ENCODE data around the gene KRTAP5-6. TPM values are rescaled to one million over a fixed set of nuclear protein-coding genes. Genes with fewer than 3 reads are reported as not detected.
A peak's percentile ranks its signal among the peaks of the same experiment; 100 is the strongest.

The KRTAP5-6 gene
- total RNA-seq, 2 donors from 2014 or later, result not detected

- DNase-seq, result peak in 1 of 4 donors; percentile 9
- H3K27me3 ChIP-seq, result no peaks in the 10 kb centered on the region
- no peak for ATAC-seq
- WGBS, 2 donors, result 89 to 92% methylated on average over 11 to 18 of the region's 21 CpGs
- no peak overlapping the region for H3K4me3 ChIP-seq
- H3K9me3 ChIP-seq, result no peaks in the 10 kb centered on the region
- no peak overlapping the region for H3K27ac ChIP-seq
- H3K4me1 ChIP-seq, result peaks cover 40% of the 10 kb centered on the region
- intact Hi-C loops (cut with DNase I), result no loop called here
- TF ChIP-seq CTCF (IDR thresholded peaks at IDR 0.05), result no peak
- TF ChIP-seq POLR2A (IDR thresholded peaks at IDR 0.05), result no peak
- no peaks in the 10 kb centered on the region for H3K36me3 ChIP-seq (replicated peaks in 1 of 2; ENCODE audit: insufficient read depth in 1 of 2, low read depth in 2 of 2)
Measured at GRCh38 chr11:1746956-1747752, 50.2 kb downstream of the KRTAP5-6 start.

Other genes with a start within 250 kb of the KRTAP5-6 start
- 10 to 100 TPM; 11.4 to 31.3 TPM for gene MOB2, start 210.4 kb upstream of the KRTAP5-6 start, total RNA-seq
- 10 to 100 TPM in 1 of 2 donors, 1 to 10 TPM in 1; 7.0 to 19.1 TPM for gene DUSP8, start 124.9 kb upstream of the KRTAP5-6 start, total RNA-seq
- not detected for gene KRTAP5-1, start 111.9 kb upstream of the KRTAP5-6 start, total RNA-seq
- gene KRTAP5-2, start 98.9 kb upstream of the KRTAP5-6 start, total RNA-seq, result not detected
- not detected for gene KRTAP5-3, start 88.7 kb upstream of the KRTAP5-6 start, total RNA-seq
- gene KRTAP5-4, start 75.1 kb upstream of the KRTAP5-6 start, total RNA-seq, result not detected
- gene KRTAP5-5, start 67.4 kb upstream of the KRTAP5-6 start, total RNA-seq, result not detected
- under 1 TPM in 1 of 2 donors, not detected in 1; 0.26 TPM for gene IFITM10, start 53.4 kb downstream of the KRTAP5-6 start, total RNA-seq
- gene CTSD, start 66.7 kb downstream of the KRTAP5-6 start, total RNA-seq, result 100 to 1,000 TPM; 214 to 255 TPM
- 10 to 100 TPM in 1 of 2 donors, 1 to 10 TPM in 1; 6.0 to 32.6 TPM for gene SYT8, start 137.8 kb downstream of the KRTAP5-6 start, total RNA-seq
- 1 to 10 TPM; 3.4 to 3.6 TPM for gene TNNI2, start 141.8 kb downstream of the KRTAP5-6 start, total RNA-seq
- gene LSP1, start 155.9 kb downstream of the KRTAP5-6 start, total RNA-seq, result 10 to 100 TPM in 1 of 2 donors, 1 to 10 TPM in 1; 9.9 to 11.5 TPM
- not detected for gene PRR33, start 194.7 kb downstream of the KRTAP5-6 start, total RNA-seq
- 1 to 10 TPM in 1 of 2 donors, not detected in 1; 1.6 TPM for gene TNNT3, start 222.5 kb downstream of the KRTAP5-6 start, total RNA-seq

Measured in body of pancreas (tissue), 4 donors.